ENCODE results near the gene BCAT1. TPM values are rescaled to one million over a fixed set of nuclear protein-coding genes. Genes with fewer than 3 reads are reported as not detected.

The BCAT1 gene
- total RNA-seq (1 to 10 TPM in 1 of 2 experiments, under 1 TPM in 1; 0.36 to 2.2 TPM), polyA plus RNA-seq (not detected), total RNA-seq (0 to 88.9 (median 1.0) reads per million in 6 experiments)

GRCh38 chr12:24948757-24949722 is at the start of gene BCAT1:
TSS of gene BCAT1 (minus strand) at chr12:24949101. CDS start at chr12:24948932, 169 bp downstream.
- POLR2A ChIA-PET: no interaction called here
- ATAC-seq (peak; percentile 56 to 68), DNase-seq (peak in 5 of 10 donors; percentile 4 to 19 (median 7))
- Mint-ChIP-seq H3K36me3 (no peaks in the 10 kb centered on the region), H3K9me3 (peaks cover 0 to 5% (median 0%) of the 10 kb centered on the region in 9 donors), H3K27me3 (peaks cover 30 to 68% (median 52%) of the 10 kb centered on the region in 5 donors), H3K4me3 (peak within 1 kb of the TSS; percentile 75 to 96 (median 87)), H3K4me1 (peaks cover 14 to 46% (median 26%) of the 10 kb centered on the region in 4 donors), H3K27ac (peak within 1 kb of the TSS in 6 of 10 donors; percentile 21 to 60 (median 42))

GRCh38 chr12:24997970-24998582 is 49.2 kb upstream of the BCAT1 start:
- POLR2A ChIA-PET: interaction anchor here (0.6 kb wide), 1 partner anchor 55 kb away, joined by 3 read pairs; a partner anchor contains a TSS
- ATAC-seq: peak in 1 of 2 donors; percentile 41
- no peaks in the 10 kb centered on the region for H3K36me3 Mint-ChIP-seq
- peaks cover 0 to 2% (median 0%) of the 10 kb centered on the region in 5 donors for H3K27me3 Mint-ChIP-seq
- H3K27ac Mint-ChIP-seq: peak overlapping the region in 3 of 10 donors; percentile 55 to 66 (median 57)
- peak in 1 of 10 donors; percentile 4 for DNase-seq
- H3K4me1 Mint-ChIP-seq: peaks cover 0 to 42% (median 10%) of the 10 kb centered on the region in 4 donors
- H3K9me3 Mint-ChIP-seq: no peaks in the 10 kb centered on the region
- H3K4me3 Mint-ChIP-seq: peak overlapping the region in 1 of 10 donors; percentile 5

GRCh38 chr12:24997496-24997895 is 48.6 kb upstream of the BCAT1 start:
- H3K36me3 Mint-ChIP-seq: no peaks in the 10 kb centered on the region
- peak overlapping the region in 3 of 10 donors; percentile 22 to 55 (median 43) for H3K27ac Mint-ChIP-seq
- H3K4me1 Mint-ChIP-seq: peaks cover 0 to 42% (median 10%) of the 10 kb centered on the region in 4 donors
- ATAC-seq (no peak), DNase-seq (no peak)
- H3K9me3 Mint-ChIP-seq: no peaks in the 10 kb centered on the region
- POLR2A ChIA-PET: interaction anchor here (0.6 kb wide), 1 partner anchor 55 kb away, joined by 3 read pairs; a partner anchor contains a TSS
- no peak overlapping the region for H3K4me3 Mint-ChIP-seq
- no peaks in the 10 kb centered on the region for H3K27me3 Mint-ChIP-seq

GRCh38 chr12:24996820-24997219 is 47.9 kb upstream of the BCAT1 start:
- ATAC-seq (no peak), DNase-seq (no peak)
- H3K9me3 Mint-ChIP-seq: no peaks in the 10 kb centered on the region
- H3K27ac Mint-ChIP-seq: peak overlapping the region in 1 of 10 donors; percentile 19
- no peaks in the 10 kb centered on the region for H3K27me3 Mint-ChIP-seq
- H3K36me3 Mint-ChIP-seq: no peaks in the 10 kb centered on the region
- no peak overlapping the region for H3K4me3 Mint-ChIP-seq
- POLR2A ChIA-PET: no interaction called here
- peaks cover 0 to 42% (median 10%) of the 10 kb centered on the region in 4 donors for H3K4me1 Mint-ChIP-seq

- no peak for DNase-seq
- H3K9me3 Mint-ChIP-seq: no peaks in the 10 kb centered on the region
- peaks cover 0 to 39% (median 10%) of the 10 kb centered on the region in 4 donors for H3K4me1 Mint-ChIP-seq
- peak overlapping the region in 1 of 10 donors; percentile 68 for H3K4me3 Mint-ChIP-seq
- ATAC-seq: no peak
- no peaks in the 10 kb centered on the region for H3K27me3 Mint-ChIP-seq
- no peaks in the 10 kb centered on the region for H3K36me3 Mint-ChIP-seq
- H3K27ac Mint-ChIP-seq: peak overlapping the region in 1 of 10 donors; percentile 19
- POLR2A ChIA-PET: no interaction called here
Measured at GRCh38 chr12:24996102-24996797, 47.3 kb upstream of the BCAT1 start.

GRCh38 chr12:24993793-24994192 is 44.9 kb upstream of the BCAT1 start:
- Mint-ChIP-seq H3K36me3 (no peaks in the 10 kb centered on the region), H3K27ac (no peak overlapping the region), H3K4me3 (no peak overlapping the region), H3K4me1 (peaks cover 0 to 28% (median 10%) of the 10 kb centered on the region in 4 donors), H3K27me3 (peaks cover 0 to 10% (median 4%) of the 10 kb centered on the region in 5 donors), H3K9me3 (no peaks in the 10 kb centered on the region)
- ATAC-seq: no peak
- POLR2A ChIA-PET: no interaction called here
- no peak for DNase-seq

GRCh38 chr12:24991209-24992049 is 42.5 kb upstream of the BCAT1 start:
- peak overlapping the region in 1 of 10 donors; percentile 49 for H3K27ac Mint-ChIP-seq

GRCh38 chr12:24989216-24989615 is 40.3 kb upstream of the BCAT1 start:
- Mint-ChIP-seq H3K27me3 (peaks cover 0 to 10% (median 4%) of the 10 kb centered on the region in 5 donors), H3K4me1 (peaks cover 0 to 1% (median 0%) of the 10 kb centered on the region in 4 donors), H3K36me3 (peaks cover 0 to 1% (median under 1%) of the 10 kb centered on the region in 3 donors), H3K9me3 (peaks cover 0 to 10% (median 2%) of the 10 kb centered on the region in 9 donors), H3K4me3 (no peak overlapping the region), H3K27ac (no peak overlapping the region)
- DNase-seq (no peak), ATAC-seq (no peak)
- POLR2A ChIA-PET: no interaction called here

More at GRCh38 chr12:24991209-24992049, 42.5 kb upstream of the BCAT1 start:
- Mint-ChIP-seq H3K27me3 (peaks cover 0 to 10% (median 4%) of the 10 kb centered on the region in 5 donors), H3K36me3 (no peaks in the 10 kb centered on the region), H3K9me3 (no peaks in the 10 kb centered on the region), H3K4me3 (no peak overlapping the region), H3K4me1 (peaks cover 0 to 7% (median under 1%) of the 10 kb centered on the region in 4 donors)
- POLR2A ChIA-PET: interaction anchor here (0.7 to 1.7 kb wide), 2 partner anchors 61 to 399 kb away, joined by 3 to 8 read pairs; a partner anchor contains a TSS
- DNase-seq: peak in 6 of 10 donors; percentile 7 to 72 (median 56)
- ATAC-seq: peak; percentile 91 to 94

GRCh38 chr12:24982250-24982649 is 33.3 kb upstream of the BCAT1 start:
- H3K4me1 Mint-ChIP-seq: no peaks in the 10 kb centered on the region
- H3K9me3 Mint-ChIP-seq: peaks cover 0 to 29% (median 12%) of the 10 kb centered on the region in 9 donors
- H3K36me3 Mint-ChIP-seq: peaks cover 0 to 17% (median 11%) of the 10 kb centered on the region in 3 donors
- no peaks in the 10 kb centered on the region for H3K27me3 Mint-ChIP-seq
- POLR2A ChIA-PET: no interaction called here
- ATAC-seq (no peak), DNase-seq (no peak)
- H3K4me3 Mint-ChIP-seq: no peak overlapping the region
- H3K27ac Mint-ChIP-seq: no peak overlapping the region

GRCh38 chr12:24979976-24980730 is 31.3 kb upstream of the BCAT1 start:
- Mint-ChIP-seq H3K9me3 (peaks cover 0 to 28% (median 12%) of the 10 kb centered on the region in 9 donors), H3K27me3 (peaks cover 0 to 5% (median 3%) of the 10 kb centered on the region in 5 donors), H3K4me1 (peaks cover 0 to 4% (median 0%) of the 10 kb centered on the region in 4 donors), H3K27ac (no peak overlapping the region), H3K4me3 (no peak overlapping the region), H3K36me3 (peaks cover 0 to 17% (median 11%) of the 10 kb centered on the region in 3 donors)
- no peak for ATAC-seq
- no peak for DNase-seq
- POLR2A ChIA-PET: no interaction called here
